ENCODE results near the gene HDLBP. TPM values are rescaled to one million over a fixed set of nuclear protein-coding genes. Genes with fewer than 3 reads are reported as not detected.

Gene HDLBP
- polyA plus RNA-seq, 3 donors, result 50.4 to 73.1 (median 69.9) TPM

DNA sequence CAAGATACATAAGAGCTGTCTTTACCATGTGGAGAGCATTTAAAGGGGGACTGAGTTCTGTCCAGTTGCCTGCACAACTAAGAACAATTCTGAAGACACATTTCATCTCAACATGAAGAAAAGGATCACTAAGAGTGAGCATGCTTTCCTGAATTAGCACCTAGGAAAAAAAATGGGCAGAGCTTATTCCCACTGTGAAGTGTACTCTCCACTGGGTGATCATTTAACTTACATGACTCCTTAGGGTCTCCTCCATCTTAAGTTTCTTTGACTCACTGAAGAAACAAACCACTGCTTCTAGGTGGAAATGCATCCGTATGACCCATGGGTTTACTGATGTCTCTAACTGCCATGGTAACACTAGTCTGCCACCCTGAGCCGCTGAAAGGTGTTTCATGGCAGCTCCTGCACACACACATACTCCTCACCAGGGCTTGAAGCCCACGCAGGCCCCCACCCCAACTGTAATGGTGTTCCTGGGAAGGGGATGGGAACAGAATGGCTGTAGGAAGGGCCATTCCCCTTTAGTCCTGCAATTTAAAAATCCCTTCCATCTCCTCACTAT lies 27.1 kb downstream of the HDLBP start:
- Histone ChIP-seq H2AFZ (ENCODE audit: insufficient read depth, low read depth, low read length, poor library complexity, severe bottlenecking) (no peak overlapping the region), H3K4me1 (ENCODE audit: control insufficient read depth in 1 of 2, insufficient read depth in 2 of 2, low read length in 2 of 2) (no peaks in the 10 kb centered on the region), H3K9ac (ENCODE audit: insufficient read depth, low read length, poor library complexity, severe bottlenecking) (peak overlapping the region; percentile 18), H3K4me3 (replicated peaks in 1 of 3; ENCODE audit: low read depth in 2 of 3, low read length in 3 of 3) (no peak overlapping the region), H3K79me2 (ENCODE audit: insufficient read depth, low read length) (peaks cover 98% of the 10 kb centered on the region), H4K20me1 (ENCODE audit: insufficient read depth, low read length) (peaks cover 99% of the 10 kb centered on the region), H3K9me3 (replicated peaks in 1 of 2; ENCODE audit: control insufficient read depth in 1 of 2, insufficient read depth in 1 of 2, low read length in 2 of 2) (no peaks in the 10 kb centered on the region), H3K4me2 (replicated peaks; ENCODE audit: extremely low read depth, low read length, poor library complexity, severe bottlenecking) (no peak overlapping the region), H3K36me3 (replicated peaks in 1 of 2; ENCODE audit: control insufficient read depth in 1 of 2, insufficient read depth in 2 of 2, low read length in 2 of 2) (peaks cover 4 to 21% of the 10 kb centered on the region in 2 donors), H3K27me3 (ENCODE audit: control insufficient read depth in 2 of 2, insufficient read depth in 2 of 2, low read length in 2 of 2) (no peaks in the 10 kb centered on the region), H3K27ac (ENCODE audit: low read depth in 1 of 2, low read length in 2 of 2) (peak overlapping the region in 1 of 2 donors; percentile 30)
- 67% methylated on average over 1 of the region's 3 CpGs for WGBS (ENCODE audit: insufficient coverage)
- peaks cover 10% of the 10 kb centered on the region for H3K4me1 Mint-ChIP-seq
- no peaks in the 10 kb centered on the region for H3K9me3 Mint-ChIP-seq
- H3K4me3 Mint-ChIP-seq, result no peak overlapping the region
- H3K27me3 Mint-ChIP-seq (ENCODE audit: low read depth in 3 of 3), result peaks cover 0 to 3% (median 0%) of the 10 kb centered on the region in 3 donors
- peak overlapping the region in 1 of 7 donors; percentile 37 for H3K27ac Mint-ChIP-seq
- DNase-seq, result no peak
- peaks cover 13 to 40% of the 10 kb centered on the region in 2 donors for H3K36me3 Mint-ChIP-seq
- TF ChIP-seq, protein P1, sequence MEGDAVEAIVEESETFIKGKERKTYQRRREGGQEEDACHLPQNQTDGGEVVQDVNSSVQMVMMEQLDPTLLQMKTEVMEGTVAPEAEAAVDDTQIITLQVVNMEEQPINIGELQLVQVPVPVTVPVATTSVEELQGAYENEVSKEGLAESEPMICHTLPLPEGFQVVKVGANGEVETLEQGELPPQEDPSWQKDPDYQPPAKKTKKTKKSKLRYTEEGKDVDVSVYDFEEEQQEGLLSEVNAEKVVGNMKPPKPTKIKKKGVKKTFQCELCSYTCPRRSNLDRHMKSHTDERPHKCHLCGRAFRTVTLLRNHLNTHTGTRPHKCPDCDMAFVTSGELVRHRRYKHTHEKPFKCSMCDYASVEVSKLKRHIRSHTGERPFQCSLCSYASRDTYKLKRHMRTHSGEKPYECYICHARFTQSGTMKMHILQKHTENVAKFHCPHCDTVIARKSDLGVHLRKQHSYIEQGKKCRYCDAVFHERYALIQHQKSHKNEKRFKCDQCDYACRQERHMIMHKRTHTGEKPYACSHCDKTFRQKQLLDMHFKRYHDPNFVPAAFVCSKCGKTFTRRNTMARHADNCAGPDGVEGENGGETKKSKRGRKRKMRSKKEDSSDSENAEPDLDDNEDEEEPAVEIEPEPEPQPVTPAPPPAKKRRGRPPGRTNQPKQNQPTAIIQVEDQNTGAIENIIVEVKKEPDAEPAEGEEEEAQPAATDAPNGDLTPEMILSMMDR (IDR thresholded peaks at IDR 0.05), result no peak
- intact Hi-C loops (cut with micrococcal nuclease), result no loop called here

- Histone ChIP-seq H2AFZ (ENCODE audit: insufficient read depth, low read depth, low read length, poor library complexity, severe bottlenecking) (no peak overlapping the region), H3K36me3 (replicated peaks in 1 of 2; ENCODE audit: control insufficient read depth in 1 of 2, insufficient read depth in 2 of 2, low read length in 2 of 2) (peaks cover 4 to 28% of the 10 kb centered on the region in 2 donors), H3K27me3 (ENCODE audit: control insufficient read depth in 2 of 2, insufficient read depth in 2 of 2, low read length in 2 of 2) (no peaks in the 10 kb centered on the region), H3K9me3 (replicated peaks in 1 of 2; ENCODE audit: control insufficient read depth in 1 of 2, insufficient read depth in 1 of 2, low read length in 2 of 2) (no peaks in the 10 kb centered on the region), H3K27ac (ENCODE audit: low read depth in 1 of 2, low read length in 2 of 2) (no peak overlapping the region), H4K20me1 (ENCODE audit: insufficient read depth, low read length) (peaks cover 98% of the 10 kb centered on the region), H3K4me3 (replicated peaks in 1 of 3; ENCODE audit: low read depth in 2 of 3, low read length in 3 of 3) (no peak overlapping the region), H3K79me2 (ENCODE audit: insufficient read depth, low read length) (peaks cover 96% of the 10 kb centered on the region), H3K4me1 (ENCODE audit: control insufficient read depth in 1 of 2, insufficient read depth in 2 of 2, low read length in 2 of 2) (no peaks in the 10 kb centered on the region), H3K4me2 (replicated peaks; ENCODE audit: extremely low read depth, low read length, poor library complexity, severe bottlenecking) (no peak overlapping the region), H3K9ac (ENCODE audit: insufficient read depth, low read length, poor library complexity, severe bottlenecking) (no peak overlapping the region)
- TF ChIP-seq, protein P1 (IDR thresholded peaks at IDR 0.05), result no peak
- 98% methylated on average over 7 of the region's 9 CpGs for WGBS (ENCODE audit: insufficient coverage)
- H3K4me3 Mint-ChIP-seq, result no peak overlapping the region
- intact Hi-C loops (cut with micrococcal nuclease), result no loop called here
- H3K9me3 Mint-ChIP-seq, result no peaks in the 10 kb centered on the region
- H3K4me1 Mint-ChIP-seq, result peaks cover 10% of the 10 kb centered on the region
- no peak for DNase-seq
- peaks cover 0 to 3% (median 0%) of the 10 kb centered on the region in 3 donors for H3K27me3 Mint-ChIP-seq (ENCODE audit: low read depth in 3 of 3)
- peak overlapping the region in 1 of 7 donors; percentile 32 for H3K27ac Mint-ChIP-seq
- peaks cover 13 to 43% of the 10 kb centered on the region in 2 donors for H3K36me3 Mint-ChIP-seq
Observed at GRCh38 chr2:241286348-241287090, 29.0 kb downstream of the HDLBP start.
